GM19467 (cell line): ENCODE data around the gene NSD1.
"Not testable (repeated sequence)": the region's sequence is repeated elsewhere in the genome, so short reads cannot be mapped to it uniquely, and the experiment has no call there.

Source experiments
- ATAC-seq: cut with Tn5 transposase; IDR thresholded peaks from one replicate; pipeline ENCODE4 v1.9.1; 2021; ENCODE audit warnings: mild to moderate bottlenecking, moderate library complexity; ENCODE audit not compliant: unreplicated experiment

Gene NSD1

DNA sequence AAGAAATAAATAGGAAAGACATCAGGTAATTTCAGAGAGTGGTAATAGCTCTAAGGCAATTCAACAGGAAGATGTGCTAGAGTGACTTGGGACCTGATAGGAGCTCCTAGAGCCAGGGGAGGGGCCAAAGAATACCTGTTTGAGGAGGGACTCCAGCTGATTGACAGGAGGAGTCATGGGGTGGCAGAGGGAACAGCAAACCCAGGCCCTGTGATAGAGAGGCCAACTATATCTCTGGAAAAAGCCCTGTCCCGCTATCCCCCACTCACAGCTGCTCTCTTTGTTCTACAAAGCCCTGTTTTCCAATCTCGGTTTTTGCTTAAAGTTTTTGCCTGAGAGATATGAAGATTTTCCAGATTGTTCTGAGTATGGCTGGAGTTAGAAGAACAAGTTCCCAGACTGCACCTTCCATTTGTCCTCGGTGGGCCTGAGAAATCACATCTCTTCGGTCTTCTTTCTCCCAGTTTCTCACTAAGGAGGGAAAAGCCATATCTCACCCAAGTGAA is 9.0 kb upstream of the NSD1 start:
- ATAC-seq = peak; percentile 62

DNA sequence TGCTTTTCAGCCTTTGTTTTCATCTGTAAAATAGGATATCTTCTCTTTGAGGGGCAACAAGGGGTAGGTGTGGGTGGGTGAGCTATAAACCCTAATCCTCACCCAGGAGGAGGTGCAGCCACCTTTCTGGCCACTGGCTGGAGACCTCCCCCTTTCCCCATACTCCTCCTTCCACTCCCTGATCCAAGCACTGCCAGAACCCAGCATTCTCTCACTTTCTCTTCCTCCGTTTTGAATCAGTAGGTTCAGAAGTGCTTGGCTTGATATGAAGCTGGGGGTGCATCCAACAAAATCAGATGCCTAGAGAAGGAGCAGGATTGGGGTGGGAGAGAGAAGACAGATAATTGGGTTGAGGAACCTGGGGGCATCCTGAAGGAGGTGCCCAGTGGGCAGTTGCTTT is 6.8 kb upstream of the NSD1 start:
- no peak for ATAC-seq

DNA sequence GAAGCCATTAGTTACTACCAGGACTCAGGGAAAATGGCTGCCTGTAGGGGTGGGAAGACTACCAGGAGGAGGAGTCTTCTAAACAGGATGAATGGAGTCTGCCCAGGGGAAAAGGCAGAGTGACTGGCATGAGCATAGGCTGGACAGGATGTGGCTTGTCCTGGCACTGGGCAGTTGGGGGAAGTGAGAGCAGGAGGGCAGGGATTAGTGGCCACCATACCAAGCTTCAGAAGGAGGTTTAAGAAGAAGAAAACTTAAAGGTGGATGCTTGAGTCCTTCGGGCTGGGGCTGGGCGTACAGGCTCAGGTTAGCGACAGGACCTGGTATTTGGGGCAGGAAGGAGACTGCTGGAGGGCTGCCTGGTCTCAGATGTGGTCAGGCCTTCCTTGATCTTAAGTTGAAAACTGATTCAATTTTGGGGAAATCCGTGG is 5.0 kb upstream of the NSD1 start:
- ATAC-seq = no peak

DNA sequence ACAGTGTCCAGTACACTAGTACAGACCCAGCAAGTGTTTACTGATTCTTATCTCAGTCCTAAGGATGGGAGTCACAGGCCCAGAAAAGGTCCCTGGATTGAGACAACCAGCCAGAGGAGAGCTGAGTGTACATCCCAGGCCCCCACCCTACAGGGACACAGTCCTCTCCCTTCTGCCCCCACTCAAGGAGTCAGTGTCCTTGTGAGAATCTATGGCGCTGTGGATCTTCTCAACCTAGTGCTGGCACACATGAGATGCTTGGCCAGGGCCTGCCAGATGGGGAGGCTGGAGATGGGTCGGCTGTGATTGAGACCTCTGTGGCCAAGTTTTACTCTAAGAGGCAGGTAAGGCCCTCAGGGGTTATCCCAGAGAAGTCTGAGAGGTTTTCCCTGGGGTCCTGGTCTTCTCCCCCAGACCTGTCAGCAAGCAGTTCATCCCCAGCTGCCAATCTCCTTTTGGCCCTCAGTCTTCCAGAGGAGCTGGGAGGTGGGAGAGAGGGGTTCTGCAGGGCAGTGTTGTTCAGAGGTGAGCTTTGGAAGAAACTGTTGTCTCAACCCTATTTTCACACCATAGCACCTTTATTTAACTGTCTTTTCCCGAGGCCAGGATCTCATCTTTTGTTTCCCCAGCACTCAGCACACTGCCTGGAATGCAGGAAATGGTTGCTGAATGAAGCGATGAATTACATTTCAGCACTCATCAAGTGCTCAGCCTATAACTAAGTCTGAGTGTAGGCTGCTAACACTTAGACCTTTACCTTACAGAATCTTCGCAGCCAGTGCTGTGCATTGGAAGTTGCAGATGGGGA is 3.2 kb upstream of the NSD1 start:
- no peak for ATAC-seq

DNA sequence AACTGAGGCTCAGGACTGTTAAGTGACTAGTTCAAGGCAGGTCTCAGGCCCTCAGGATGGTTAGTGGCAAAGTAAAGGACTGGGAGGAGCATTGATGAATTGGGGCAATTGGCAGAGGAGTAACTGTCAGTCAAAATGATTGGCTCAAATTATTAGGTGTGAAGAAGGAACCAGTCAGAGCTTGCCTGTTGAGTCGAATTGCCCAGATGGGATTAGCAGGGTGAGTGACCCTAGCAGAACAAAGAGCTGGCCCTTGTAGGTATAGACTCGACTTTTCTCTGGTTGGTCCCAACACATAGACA is 2.6 kb upstream of the NSD1 start:
- ATAC-seq = no peak

DNA sequence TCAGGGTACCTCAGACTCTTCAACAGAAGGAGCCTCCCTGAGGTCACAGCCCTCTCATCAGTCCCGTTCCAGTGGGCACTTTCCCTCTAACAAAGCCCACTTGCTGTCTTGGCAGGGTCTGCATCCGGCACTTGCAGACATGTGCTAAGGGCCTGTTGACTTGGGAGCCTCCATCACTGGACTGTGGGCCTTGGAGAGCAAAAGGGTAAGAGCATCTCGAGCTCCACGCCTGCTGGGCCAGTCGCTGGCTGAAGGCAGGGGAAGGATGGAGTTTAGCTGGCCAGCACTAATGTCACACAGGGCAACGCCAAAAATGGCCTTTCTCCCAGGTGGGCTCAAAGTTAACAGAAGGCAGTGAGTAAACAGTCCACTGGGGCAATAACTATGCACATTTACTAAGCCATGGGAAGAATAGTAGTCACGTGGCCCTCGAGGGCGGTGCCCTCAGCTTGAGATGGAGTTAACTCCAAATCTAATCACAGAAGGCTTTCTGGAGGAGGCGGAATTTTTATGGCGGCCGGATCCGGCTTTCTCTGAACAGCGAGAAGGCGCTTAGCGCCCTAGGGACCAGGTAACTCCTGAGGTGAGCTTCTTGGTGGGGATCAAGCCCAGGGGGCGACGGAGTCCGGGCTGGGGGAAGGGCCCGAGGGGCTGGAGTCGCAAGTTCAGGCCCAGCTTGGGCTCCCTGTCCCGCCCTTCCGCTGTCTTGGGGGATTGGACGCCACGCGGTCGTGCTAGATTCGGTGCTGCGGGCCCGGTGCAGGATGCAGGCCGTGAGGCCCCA is 2.0 kb upstream of the NSD1 start:
- ATAC-seq = no peak

DNA sequence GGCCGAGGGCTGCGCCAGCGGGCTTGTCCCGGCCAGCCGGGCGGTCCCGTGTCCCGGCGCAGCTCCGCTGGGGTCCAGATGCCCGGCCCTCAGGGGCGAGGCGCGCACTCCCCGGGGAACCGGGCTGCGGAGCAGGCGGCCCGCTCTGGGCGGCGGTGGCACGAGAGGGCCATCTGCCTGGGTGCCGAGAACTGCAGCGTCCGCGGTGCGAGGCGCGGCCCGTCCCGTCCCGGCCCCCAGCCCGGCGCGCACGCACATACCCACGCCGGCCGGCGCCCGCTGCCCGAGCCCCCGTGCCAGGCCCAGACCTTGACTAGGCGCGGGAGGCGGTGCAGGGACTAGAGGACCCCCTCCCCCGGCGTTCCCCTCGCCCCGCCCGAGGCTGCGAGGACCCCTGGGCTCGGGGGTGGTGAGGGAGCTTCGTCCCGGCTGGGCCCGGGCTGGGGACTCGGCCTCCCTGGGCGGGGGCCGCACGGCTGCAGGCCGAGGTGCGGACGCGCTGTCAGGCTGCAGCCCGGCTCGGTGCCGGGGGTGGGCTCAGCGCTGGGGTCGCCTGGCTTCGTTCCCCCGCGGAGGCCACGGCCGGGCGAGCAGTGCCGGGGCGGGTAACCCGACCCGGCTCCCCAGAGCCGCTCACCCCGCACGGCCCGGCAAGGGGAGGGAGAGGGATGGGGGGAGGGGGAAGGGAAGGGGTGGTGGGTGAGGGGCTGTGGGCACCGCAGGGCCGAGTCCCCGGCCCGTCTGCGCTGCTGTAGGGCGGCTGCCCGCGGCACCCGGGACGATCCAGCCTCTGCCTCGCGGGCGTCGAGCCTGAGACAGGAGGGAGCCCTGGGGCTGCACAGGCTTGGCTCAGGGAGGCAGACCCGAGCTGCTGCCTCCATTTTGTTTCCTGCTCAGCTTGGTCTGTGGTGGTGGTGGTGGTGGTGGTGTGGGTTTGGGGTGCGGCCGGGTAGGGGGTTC is 1.2 kb upstream of the NSD1 start:
- peak; percentile 4 for ATAC-seq

DNA sequence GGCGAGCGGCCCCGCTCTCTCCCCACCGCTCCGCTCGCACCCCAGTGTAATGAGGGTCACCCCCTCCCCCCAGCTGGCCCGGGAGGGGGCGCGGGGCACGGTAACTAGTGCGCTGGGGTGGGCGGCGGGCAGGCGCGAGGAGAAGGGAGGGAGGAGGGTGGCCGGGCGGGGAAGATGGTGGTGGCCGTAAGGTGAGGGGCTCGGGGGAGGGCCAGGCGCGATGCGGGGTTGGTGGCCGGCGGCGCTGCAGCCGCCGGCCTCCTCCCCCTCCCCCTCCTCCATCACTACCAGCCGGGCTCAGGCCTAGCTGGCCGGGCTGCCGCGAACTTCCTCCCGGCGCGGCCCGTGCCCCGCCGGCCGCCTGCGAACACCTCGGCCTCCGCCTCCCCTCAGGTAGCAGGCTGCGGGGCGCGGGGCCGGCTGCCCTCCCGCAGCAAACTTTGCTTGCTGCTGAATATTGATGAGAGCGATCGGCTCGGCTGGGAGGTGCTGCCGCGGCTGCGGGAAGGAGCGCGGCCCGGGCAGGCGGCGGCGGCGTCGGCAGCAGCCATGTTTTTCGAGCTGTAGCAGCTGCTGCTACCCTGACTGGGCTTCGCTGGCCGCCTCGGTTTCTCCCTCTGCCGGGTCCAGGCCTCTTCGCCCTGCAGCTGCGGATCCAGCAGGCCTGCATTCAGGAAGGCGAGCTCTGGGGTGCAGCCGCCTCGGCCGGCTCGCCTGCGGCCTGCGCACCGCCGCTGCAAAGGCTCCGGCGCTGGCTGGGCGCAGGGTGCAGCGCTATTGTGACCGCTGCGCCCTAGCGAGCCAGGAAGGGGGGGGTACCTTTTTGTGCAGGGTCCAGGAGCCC is 502 bp downstream of the NSD1 start:
- peak; percentile 25 for ATAC-seq

DNA sequence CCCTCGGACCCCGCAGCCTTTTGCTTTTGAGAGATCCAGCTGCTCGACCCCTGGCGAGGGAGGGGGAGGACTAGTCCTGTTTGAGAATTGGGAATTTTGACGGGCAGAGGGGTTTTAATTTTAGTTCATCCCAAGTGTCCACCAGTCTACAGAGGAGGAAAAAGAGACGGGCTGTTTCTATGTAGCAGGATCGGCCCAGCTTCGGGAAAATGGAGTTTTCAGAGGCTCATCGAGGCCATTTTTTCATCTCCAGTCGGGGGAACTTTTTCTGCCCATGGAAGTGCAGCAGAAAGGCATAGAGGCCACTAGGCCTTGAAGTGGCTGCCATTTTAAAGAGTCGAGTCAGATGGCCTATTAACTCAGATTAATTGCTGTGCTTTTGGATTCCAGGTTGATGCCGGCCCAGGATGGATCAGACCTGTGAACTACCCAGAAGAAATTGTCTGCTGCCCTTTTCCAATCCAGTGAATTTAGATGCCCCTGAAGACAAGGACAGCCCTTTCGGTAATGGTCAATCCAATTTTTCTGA is 1.2 kb downstream of the NSD1 start:
- no peak for ATAC-seq

DNA sequence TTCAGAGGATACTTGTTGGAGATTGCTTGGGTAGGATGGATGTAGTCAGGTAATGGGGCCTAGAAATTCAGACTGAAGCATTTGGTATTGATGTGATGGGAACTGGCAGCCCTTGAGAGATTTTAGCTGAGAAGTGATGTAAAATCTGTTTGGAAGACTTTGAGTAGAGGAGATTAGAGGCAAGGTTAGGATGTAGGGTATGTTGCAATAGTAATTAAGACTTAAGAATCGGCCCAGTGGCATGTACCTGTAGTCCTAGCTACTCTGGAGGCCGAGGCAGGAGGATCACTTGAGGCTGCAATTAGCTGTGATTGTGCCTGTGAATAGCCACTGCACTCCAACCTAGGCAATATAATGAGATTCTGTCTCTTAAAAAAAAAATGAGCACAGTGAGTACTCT is 6.7 kb downstream of the NSD1 start:
- ATAC-seq = no peak

DNA sequence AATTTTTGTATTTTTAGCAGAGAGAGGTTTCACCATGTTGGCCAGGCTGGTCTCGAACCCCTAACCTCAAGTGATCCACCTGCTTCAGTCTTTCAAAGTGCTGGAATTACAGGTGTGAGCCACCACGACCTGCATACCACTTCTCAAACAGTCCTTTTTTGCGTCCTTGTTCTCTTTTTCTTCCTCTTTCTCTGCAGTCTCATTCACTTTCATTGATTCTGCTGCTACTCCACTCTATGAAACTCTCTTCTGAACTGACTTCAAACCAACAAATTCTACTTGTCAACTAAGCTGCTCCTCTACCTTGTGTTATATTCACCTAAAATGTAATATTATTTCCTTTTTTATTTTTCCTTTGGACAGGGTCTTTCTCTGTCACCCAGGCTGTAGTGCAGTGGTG is 7.9 kb downstream of the NSD1 start:
- no peak for ATAC-seq

DNA sequence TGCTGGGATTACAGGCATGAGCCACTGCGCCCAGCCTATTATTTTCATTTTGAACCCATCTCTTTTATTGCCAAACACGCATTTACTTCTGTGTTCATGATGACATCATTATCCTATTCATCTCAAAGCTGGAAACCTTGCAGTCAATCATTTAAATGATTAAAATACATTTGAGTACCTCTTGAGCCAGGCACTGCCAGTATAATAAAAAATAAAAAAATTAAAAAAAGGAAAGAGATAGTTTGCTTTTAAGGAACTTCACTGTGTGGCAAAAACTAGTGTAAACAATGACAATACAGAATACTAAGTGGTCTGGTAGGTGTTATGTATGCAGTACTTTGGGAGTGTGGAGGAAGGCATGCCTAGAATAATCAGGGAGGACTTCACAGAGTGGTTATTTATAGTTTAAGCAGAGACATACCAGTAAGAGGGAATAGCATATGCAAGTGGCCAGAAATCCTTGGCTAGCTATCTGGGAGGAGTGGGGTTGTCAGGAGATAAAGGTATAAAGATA is 8.6 kb downstream of the NSD1 start:
- no peak for ATAC-seq

DNA sequence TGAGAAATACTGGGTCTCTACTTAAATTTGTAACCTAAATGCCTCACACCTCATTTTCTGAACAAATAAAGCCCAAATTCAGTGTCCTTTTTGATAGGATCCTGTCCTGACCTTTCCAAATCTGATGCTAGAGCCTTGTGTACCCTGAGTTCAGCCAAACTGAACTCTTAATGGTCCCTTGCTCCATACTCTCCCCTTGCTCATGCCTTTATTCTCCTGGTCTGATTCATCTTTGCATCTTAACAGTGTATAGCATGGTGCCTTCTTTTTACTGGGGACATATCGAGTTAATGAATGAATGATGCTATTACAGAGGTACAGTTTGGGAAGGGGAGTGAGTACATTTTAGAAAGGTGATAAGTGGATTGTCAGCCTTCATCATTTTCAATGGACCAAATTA is 9.2 kb downstream of the NSD1 start:
- no peak for ATAC-seq

DNA sequence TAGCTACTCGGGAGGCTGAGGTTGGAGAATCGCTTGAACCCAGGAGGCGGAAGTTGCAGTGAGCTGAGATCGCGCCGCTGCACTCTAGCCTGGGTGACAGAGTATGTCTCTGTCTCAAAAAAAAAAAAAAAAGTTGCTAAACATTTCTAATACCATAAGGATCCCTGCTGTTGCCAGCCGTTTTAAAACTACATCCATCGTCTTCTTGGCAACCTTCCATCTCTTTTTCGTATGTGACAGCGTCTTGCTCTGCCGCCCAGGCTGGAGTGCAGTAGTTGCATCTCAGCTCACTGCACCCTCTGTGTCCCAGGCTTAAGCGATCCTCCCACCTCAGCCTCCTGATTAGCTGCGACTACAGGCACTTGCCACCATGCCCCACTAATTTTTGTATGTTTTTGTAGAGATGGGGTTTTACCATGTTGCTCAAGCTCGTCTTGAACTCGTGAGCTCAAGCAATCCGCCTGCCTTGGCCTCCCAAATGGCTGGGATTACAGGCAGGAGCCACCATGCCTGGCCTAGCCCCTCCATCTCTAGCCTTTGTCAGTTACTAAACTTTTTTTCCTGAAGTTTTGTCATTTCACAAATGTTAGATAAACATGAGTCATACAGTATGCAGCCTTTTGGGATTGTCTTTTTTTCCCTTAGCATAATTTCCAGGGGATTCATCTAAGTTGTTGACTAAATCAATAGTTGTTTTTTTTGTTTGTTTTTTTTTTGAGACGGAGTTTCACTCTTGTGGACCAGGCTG is 13.5 kb downstream of the NSD1 start:
- no peak for ATAC-seq

DNA sequence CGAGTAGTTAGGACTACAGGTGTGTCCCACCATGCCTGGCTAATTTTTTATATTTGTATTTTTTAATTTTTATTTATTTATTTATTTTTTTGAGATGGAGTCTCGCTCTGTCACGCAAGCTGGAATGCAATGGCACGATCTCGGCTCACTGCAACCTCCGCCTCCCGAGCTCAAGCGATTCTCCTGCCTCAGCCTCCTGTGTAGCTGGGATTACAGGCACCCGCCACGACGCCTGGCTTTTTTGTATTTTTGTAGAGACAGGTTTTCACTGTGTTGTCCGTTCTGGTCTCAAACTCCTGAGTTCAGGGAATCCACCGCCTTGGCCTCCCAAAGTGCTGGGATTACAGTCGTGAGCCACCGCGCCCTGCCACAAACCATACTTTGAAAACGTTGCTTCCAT is 16.5 kb downstream of the NSD1 start:
- ATAC-seq = not testable (repeated sequence)

DNA sequence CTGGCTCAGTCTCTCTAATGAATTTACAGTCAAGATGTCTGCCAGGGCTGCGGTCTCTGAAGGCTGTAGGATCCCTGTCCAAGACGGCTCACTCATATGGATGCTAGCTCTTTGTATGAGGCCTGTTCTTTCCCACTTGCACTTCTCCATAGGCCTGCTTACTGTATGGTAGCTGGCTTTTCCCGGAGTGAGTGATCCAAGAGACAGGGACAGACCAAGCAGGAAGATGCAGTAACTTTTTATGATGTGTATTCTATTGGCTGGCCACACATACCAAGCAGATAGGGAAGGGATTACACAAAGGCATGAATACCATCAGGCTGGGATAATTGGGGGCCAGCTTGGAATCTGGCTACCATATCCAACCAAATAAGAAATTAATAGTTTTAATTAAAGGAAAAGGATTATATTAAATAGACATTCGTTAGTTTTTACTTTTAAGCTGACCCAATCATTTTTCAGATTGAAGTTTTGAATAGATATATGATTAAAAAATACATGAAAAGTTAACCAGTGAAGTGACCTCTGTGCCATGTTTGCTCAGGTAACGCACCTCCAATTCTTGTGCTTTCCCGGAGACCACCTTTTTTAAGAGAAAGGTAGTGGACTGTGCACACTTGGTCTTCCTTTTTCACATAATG is 20.6 kb downstream of the NSD1 start:
- no peak for ATAC-seq

DNA sequence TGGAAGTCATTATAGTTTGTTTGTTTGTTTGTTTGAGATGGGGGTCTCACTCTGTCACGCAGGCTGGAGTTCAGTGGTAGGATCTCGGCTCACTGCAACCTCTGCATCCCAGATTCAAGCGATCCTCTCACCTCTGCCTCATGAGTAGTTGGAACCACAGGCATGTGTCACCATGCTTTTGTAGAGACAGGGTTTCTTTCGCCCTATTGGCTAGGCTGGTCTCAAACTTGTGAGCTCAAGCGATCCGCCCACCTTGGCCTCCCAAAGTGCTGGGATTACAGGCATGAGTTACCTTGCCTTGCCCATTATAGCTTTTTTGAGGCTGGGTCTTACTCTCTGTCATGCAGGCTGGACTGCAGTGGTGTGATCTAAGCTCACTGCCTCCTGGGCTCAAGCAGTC is 28.8 kb downstream of the NSD1 start:
- no peak for ATAC-seq

DNA sequence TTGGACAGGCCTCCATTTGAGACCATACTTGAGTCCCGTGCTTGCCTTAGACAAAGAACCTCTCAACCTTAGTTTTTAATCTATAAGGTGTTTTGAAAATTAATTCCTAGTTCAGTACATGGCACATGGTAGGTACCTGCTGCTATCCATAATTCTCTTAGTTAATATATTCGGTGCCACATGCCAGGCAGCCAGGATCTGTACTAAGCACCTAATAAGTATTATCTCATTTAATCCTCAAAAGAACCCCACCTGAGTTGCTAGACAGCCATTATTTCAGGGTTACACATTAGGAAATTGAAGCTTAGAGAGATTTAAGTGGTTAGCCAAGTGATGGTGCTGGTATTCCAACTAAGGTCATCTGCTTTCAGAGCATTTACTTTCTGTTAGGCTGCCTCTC is 29.9 kb downstream of the NSD1 start:
- no peak for ATAC-seq

DNA sequence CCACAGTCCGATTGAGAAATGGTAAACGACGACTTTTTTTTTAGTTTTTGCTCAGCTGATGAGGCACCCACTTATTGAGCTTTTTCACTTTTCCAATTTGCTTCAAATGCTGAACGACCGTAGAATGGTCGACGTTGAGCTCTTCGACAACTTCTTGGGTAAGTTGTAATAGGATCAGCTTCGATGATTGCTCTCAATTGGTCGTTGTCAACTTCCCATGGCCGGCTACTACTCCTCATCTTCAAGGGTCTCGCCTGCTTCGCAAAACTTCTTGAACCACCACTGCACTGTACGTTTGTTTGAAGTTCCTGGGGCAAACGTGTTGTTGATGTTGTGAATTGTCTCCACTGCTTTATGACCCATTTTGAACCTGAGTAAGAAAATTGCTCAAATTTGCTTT is 35.7 kb downstream of the NSD1 start:
- ATAC-seq = no peak
